ENCODE data around the gene ARHGAP44. TPM values are rescaled to one million over a fixed set of nuclear protein-coding genes. Genes with fewer than 3 reads are reported as not detected.

The ARHGAP44 gene
- total and polyA plus RNA-seq, 2 donors (not counting 1 experiment from before 2014, with no cell fraction given): 0.78 to 11.6 TPM

- POLR2A ChIA-PET: no interaction called here
- Histone ChIP-seq H3K36me3 (replicated peaks in 1 of 2; ENCODE audit: control extremely low read depth in 1 of 2, control insufficient read depth in 1 of 2, extremely low read depth in 1 of 2, insufficient read depth in 2 of 2, low read length in 1 of 2) (no peaks in the 10 kb centered on the region), H3K9ac (ENCODE audit: low read length) (no peak overlapping the region), H3K9me3 (ENCODE audit: control extremely low read depth in 1 of 3, control insufficient read depth in 2 of 3, insufficient read depth in 1 of 3, low read length in 2 of 3) (peaks cover 0 to 2% (median 0%) of the 10 kb centered on the region in 3 donors), H2AFZ (ENCODE audit: insufficient read depth, low read depth, low read length, poor library complexity, severe bottlenecking) (no peak overlapping the region), H3K4me2 (replicated peaks; ENCODE audit: low read depth, low read length, poor library complexity, severe bottlenecking) (no peak overlapping the region), H3K4me1 (ENCODE audit: control insufficient read depth in 2 of 2, insufficient read depth in 2 of 2, low read length in 2 of 2) (peaks cover 0 to 5% of the 10 kb centered on the region in 2 donors), H4K20me1 (ENCODE audit: control insufficient read depth, insufficient read depth, low read length, poor library complexity, severe bottlenecking) (no peaks in the 10 kb centered on the region), H3K4me3 (ENCODE audit: control extremely low read depth in 1 of 5, extremely low read depth in 1 of 5, insufficient read depth in 1 of 5, low read depth in 2 of 5, low read length in 4 of 5) (no peak overlapping the region), H3K27me3 (replicated peaks in 1 of 4; ENCODE audit: control extremely low read depth in 1 of 4, control insufficient read depth in 3 of 4, insufficient read depth in 4 of 4, low read length in 3 of 4) (peaks cover 0 to 4% (median 1%) of the 10 kb centered on the region in 4 experiments), H3K27ac (ENCODE audit: low read length in 2 of 2) (no peak overlapping the region), H3K79me2 (ENCODE audit: control insufficient read depth, insufficient read depth, low read length) (no peaks in the 10 kb centered on the region)
- H3K9me3 Mint-ChIP-seq (ENCODE audit: insufficient read depth): no peaks in the 10 kb centered on the region
- no peak for TF ChIP-seq CTCF (IDR thresholded peaks at IDR 0.05)
- TF ChIP-seq EZH2 (IDR thresholded peaks at IDR 0.05; ENCODE audit: borderline replicate concordance, insufficient read depth, low read depth, low read length, poor library complexity, severe bottlenecking): no peak
- no CpG with 5 or more reads among the region's 1 CpG for WGBS (ENCODE audit: insufficient coverage)
- H3K27me3 Mint-ChIP-seq: peaks cover 14% of the 10 kb centered on the region
- CTCF ChIA-PET: interaction anchor here (0.7 to 8.3 kb wide), 15 partner anchors 10 to 1897 kb away, joined by 3 to 180 read pairs (median 5); partner anchors contain the start of gene ELAC2
- DNase-seq: no peak
- H3K4me3 Mint-ChIP-seq: no peak overlapping the region
- intact Hi-C loops (cut with micrococcal nuclease): loop anchor here (1.0 to 5.0 kb wide), 2 partner anchors 12 to 1272 kb away; partner anchors contain the start of genes ELAC2 and HS3ST3B1
- no peak for ATAC-seq (ENCODE audit: low read depth)
- H3K4me1 Mint-ChIP-seq: peaks cover 6% of the 10 kb centered on the region
- H3K27ac Mint-ChIP-seq: no peak overlapping the region
Measured at GRCh38 chr17:13030056-13030455, 240.8 kb downstream of the ARHGAP44 start.

- Mint-ChIP-seq H3K27ac (no peak overlapping the region), H3K9me3 (ENCODE audit: insufficient read depth) (no peaks in the 10 kb centered on the region), H3K4me1 (peaks cover 6% of the 10 kb centered on the region), H3K4me3 (no peak overlapping the region), H3K27me3 (peaks cover 18% of the 10 kb centered on the region)
- H3K27ac ChIP-seq (ENCODE audit: low read length in 2 of 2): no peak overlapping the region
- no peak overlapping the region for H3K4me3 ChIP-seq (ENCODE audit: control extremely low read depth in 1 of 5, extremely low read depth in 1 of 5, insufficient read depth in 1 of 5, low read depth in 2 of 5, low read length in 4 of 5)
- no peaks in the 10 kb centered on the region for H3K79me2 ChIP-seq (ENCODE audit: control insufficient read depth, insufficient read depth, low read length)
- H3K27me3 ChIP-seq (replicated peaks in 1 of 4; ENCODE audit: control extremely low read depth in 1 of 4, control insufficient read depth in 3 of 4, insufficient read depth in 4 of 4, low read length in 3 of 4): peaks cover 0 to 3% (median 0%) of the 10 kb centered on the region in 4 experiments
- H3K36me3 ChIP-seq (replicated peaks in 1 of 2; ENCODE audit: control extremely low read depth in 1 of 2, control insufficient read depth in 1 of 2, extremely low read depth in 1 of 2, insufficient read depth in 2 of 2, low read length in 1 of 2): no peaks in the 10 kb centered on the region
- no peaks in the 10 kb centered on the region for H4K20me1 ChIP-seq (ENCODE audit: control insufficient read depth, insufficient read depth, low read length, poor library complexity, severe bottlenecking)
- peaks cover 0 to 6% (median 0%) of the 10 kb centered on the region in 3 donors for H3K9me3 ChIP-seq (ENCODE audit: control extremely low read depth in 1 of 3, control insufficient read depth in 2 of 3, insufficient read depth in 1 of 3, low read length in 2 of 3)
- H3K4me2 ChIP-seq (replicated peaks; ENCODE audit: low read depth, low read length, poor library complexity, severe bottlenecking): no peak overlapping the region
- H3K4me1 ChIP-seq (ENCODE audit: control insufficient read depth in 2 of 2, insufficient read depth in 2 of 2, low read length in 2 of 2): peaks cover 0 to 5% of the 10 kb centered on the region in 2 donors
- intact Hi-C loops (cut with micrococcal nuclease): loop anchor here (1.0 to 5.0 kb wide), 2 partner anchors 12 to 1272 kb away; partner anchors contain the start of genes ELAC2 and HS3ST3B1
- peak; percentile 71 for DNase-seq
- peak overlapping the region; percentile 3 for H2AFZ ChIP-seq (ENCODE audit: insufficient read depth, low read depth, low read length, poor library complexity, severe bottlenecking)
- CTCF ChIA-PET: interaction anchor here (0.7 to 8.3 kb wide), 19 partner anchors 10 to 1896 kb away, joined by 3 to 180 read pairs (median 5); partner anchors contain the start of gene ELAC2
- H3K9ac ChIP-seq (ENCODE audit: low read length): no peak overlapping the region
- POLR2A ChIA-PET: no interaction called here
- 96% methylated on average over 7 of the region's 11 CpGs for WGBS (ENCODE audit: insufficient coverage)
- ATAC-seq (ENCODE audit: low read depth): peak; percentile 66
- peak; percentile 88 for TF ChIP-seq CTCF (IDR thresholded peaks at IDR 0.05)
- no peak for TF ChIP-seq EZH2 (IDR thresholded peaks at IDR 0.05; ENCODE audit: borderline replicate concordance, insufficient read depth, low read depth, low read length, poor library complexity, severe bottlenecking)
Measured at GRCh38 chr17:13030459-13031300, 241.4 kb downstream of the ARHGAP44 start.

All from B cell (primary cell).